Activated naive CD8-positive, alpha-beta T cell treated with anti-CD3 and anti-CD28 coated beads, Interleukin-2, amount 50 U/mL, for 24 hours (primary cell): ENCODE measurements around the gene ASPM.
"Not testable (repeated sequence)": the region's sequence is repeated elsewhere in the genome, so short reads cannot be mapped to it uniquely, and the experiment has no call there.

Experiments
- ATAC-seq: fragments of 150-1000 bp; cut with Tn5 transposase; one replicate; pipeline ENCODE4 v1.10.0; 2021
- DNase-seq: peaks from one replicate; pipeline ENCODE4 v3.0.0; 2021
- H3K27ac Mint-ChIP-seq: one replicate; pipeline ENCODE4 v1.8.0; 2021; ENCODE audit warnings: mild to moderate bottlenecking, mixed read lengths
- H3K27me3 Mint-ChIP-seq: one replicate; pipeline ENCODE4 v1.8.0; 2021; ENCODE audit warnings: mixed read lengths
- H3K36me3 Mint-ChIP-seq: one replicate; pipeline ENCODE4 v1.8.0; 2021; ENCODE audit warnings: low read depth, mixed read lengths
- H3K4me1 Mint-ChIP-seq: one replicate; pipeline ENCODE4 v1.8.0; 2021; ENCODE audit warnings: mixed read lengths
- H3K4me3 Mint-ChIP-seq: one replicate; pipeline ENCODE4 v1.8.0; 2021; ENCODE audit warnings: mild to moderate bottlenecking, moderate library complexity, mixed read lengths
- H3K9me3 Mint-ChIP-seq: one replicate; pipeline ENCODE4 v1.8.0; 2021; ENCODE audit warnings: mixed read lengths

The ASPM gene

GRCh38 chr1:197126691-197127090 lies 19.8 kb downstream of the ASPM start:
- Mint-ChIP-seq H3K36me3 (peaks cover 43% of the 10 kb centered on the region), H3K27ac (no peak overlapping the region), H3K9me3 (no peaks in the 10 kb centered on the region), H3K27me3 (no peaks in the 10 kb centered on the region), H3K4me3 (no peak overlapping the region), H3K4me1 (no peaks in the 10 kb centered on the region)
- ATAC-seq = no peak
- DNase-seq = no peak

GRCh38 chr1:197124376-197124775 lies 22.1 kb downstream of the ASPM start:
- H3K36me3 Mint-ChIP-seq = peaks cover 40% of the 10 kb centered on the region
- H3K27me3 Mint-ChIP-seq = no peaks in the 10 kb centered on the region
- H3K4me1 Mint-ChIP-seq = no peaks in the 10 kb centered on the region
- ATAC-seq (no peak), DNase-seq (no peak)
- no peaks in the 10 kb centered on the region for H3K9me3 Mint-ChIP-seq
- H3K27ac Mint-ChIP-seq = no peak overlapping the region
- H3K4me3 Mint-ChIP-seq = no peak overlapping the region

DNA sequence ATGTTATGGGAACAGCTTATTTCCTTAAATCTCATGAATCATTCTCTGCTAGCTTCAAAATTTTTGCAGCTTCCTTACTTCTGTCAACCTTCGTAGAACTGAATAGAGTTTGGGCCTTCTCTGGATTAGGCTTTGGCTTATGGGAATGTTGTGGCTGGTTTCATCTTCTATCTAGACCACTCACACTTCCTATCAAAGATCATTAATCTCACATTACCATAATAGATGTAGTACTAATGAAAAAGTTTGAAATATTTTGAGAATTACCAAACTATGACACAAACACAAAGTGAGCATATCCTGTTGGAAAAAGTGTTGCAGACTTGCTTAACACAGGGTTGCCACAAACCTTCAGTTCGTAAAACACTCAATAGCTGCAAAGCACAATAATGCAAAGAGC lies 30.3 kb downstream of the ASPM start:
- peaks cover 29% of the 10 kb centered on the region for H3K36me3 Mint-ChIP-seq
- ATAC-seq = no peak
- H3K9me3 Mint-ChIP-seq = no peaks in the 10 kb centered on the region
- H3K27ac Mint-ChIP-seq = no peak overlapping the region
- no peak for DNase-seq
- H3K4me1 Mint-ChIP-seq = no peaks in the 10 kb centered on the region
- no peaks in the 10 kb centered on the region for H3K27me3 Mint-ChIP-seq
- H3K4me3 Mint-ChIP-seq = no peak overlapping the region

DNA sequence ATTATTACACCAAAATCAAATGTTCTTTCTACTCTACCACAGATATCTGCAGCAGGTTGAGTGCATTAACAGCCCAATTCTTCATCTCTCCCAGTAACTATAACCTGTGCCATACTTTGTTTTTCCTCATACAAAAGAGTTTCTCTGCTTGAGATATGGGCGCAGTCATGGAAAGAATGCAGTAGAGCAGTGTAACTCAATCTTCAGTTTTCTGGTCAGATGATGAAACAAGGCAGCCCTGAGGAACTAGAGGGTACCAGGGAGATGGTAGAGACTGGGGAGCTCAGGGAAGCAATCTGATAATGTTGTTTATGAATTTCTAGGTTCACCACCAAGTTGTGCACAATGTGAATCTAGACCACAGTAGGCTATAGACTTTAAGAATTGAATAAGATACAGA lies 39.6 kb downstream of the ASPM start:
- Mint-ChIP-seq H3K27me3 (no peaks in the 10 kb centered on the region), H3K9me3 (peaks cover 4% of the 10 kb centered on the region), H3K27ac (no peak overlapping the region), H3K36me3 (peaks cover 28% of the 10 kb centered on the region), H3K4me1 (peaks cover 4% of the 10 kb centered on the region), H3K4me3 (no peak overlapping the region)
- DNase-seq (no peak), ATAC-seq (no peak)

DNA sequence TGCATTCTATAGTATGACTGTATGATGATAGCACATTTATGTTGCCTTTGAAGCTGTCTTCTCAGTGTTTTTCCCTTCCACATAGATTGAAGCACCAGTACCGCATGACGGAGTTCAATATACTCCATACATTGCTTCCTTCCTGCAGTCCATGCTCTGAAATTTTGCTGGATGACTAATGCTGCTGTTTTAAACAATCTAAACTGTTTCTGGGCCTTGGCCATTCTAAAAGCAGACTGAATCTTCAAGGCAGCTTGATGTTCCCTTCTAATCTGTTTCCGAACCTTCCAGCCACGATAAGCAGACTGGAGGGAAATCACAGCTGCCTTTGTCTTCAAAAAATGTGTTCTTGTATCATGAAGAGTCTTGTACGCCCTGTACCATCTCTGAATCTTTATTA lies 43.2 kb downstream of the ASPM start:
- Mint-ChIP-seq H3K27ac (no peak overlapping the region), H3K4me3 (no peak overlapping the region), H3K27me3 (no peaks in the 10 kb centered on the region), H3K36me3 (peaks cover 20% of the 10 kb centered on the region), H3K4me1 (peaks cover 16% of the 10 kb centered on the region), H3K9me3 (peaks cover 4% of the 10 kb centered on the region)
- DNase-seq = no peak
- no peak for ATAC-seq

DNA sequence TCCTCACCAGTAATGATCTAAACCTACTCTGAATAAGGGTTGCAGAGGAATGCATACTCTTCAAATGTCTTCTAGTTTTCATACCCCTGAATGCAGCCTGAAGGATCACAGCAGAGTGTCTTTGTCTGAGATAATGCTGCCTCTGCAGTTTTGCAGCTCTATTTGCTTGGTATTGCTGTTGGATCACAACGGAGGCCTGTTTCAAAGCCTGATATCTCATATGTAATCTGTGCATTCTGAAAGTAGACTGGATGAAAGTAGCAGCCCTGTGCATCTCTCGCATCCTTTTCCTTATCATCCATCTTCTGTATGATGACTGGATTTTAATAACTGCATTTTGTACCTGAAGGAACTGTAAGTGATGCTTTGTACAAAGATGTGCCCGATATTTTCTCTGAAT lies 44.5 kb downstream of the ASPM start:
- no peak for ATAC-seq
- no peaks in the 10 kb centered on the region for H3K9me3 Mint-ChIP-seq
- H3K4me3 Mint-ChIP-seq = no peak overlapping the region
- no peak overlapping the region for H3K27ac Mint-ChIP-seq
- H3K36me3 Mint-ChIP-seq = peaks cover 13% of the 10 kb centered on the region
- no peak for DNase-seq
- H3K27me3 Mint-ChIP-seq = no peaks in the 10 kb centered on the region
- H3K4me1 Mint-ChIP-seq = peaks cover 16% of the 10 kb centered on the region

GRCh38 chr1:197100677-197101076 lies 45.8 kb downstream of the ASPM start:
- Mint-ChIP-seq H3K36me3 (peaks cover 9% of the 10 kb centered on the region), H3K9me3 (no peaks in the 10 kb centered on the region), H3K27ac (no peak overlapping the region), H3K4me1 (peaks cover 16% of the 10 kb centered on the region), H3K27me3 (no peaks in the 10 kb centered on the region), H3K4me3 (no peak overlapping the region)
- no peak for ATAC-seq
- no peak for DNase-seq

GRCh38 chr1:197099444-197099843 lies 47.0 kb downstream of the ASPM start:
- peaks cover 16% of the 10 kb centered on the region for H3K4me1 Mint-ChIP-seq
- H3K36me3 Mint-ChIP-seq = peaks cover 4% of the 10 kb centered on the region
- no peak for DNase-seq
- H3K27ac Mint-ChIP-seq = no peak overlapping the region
- H3K27me3 Mint-ChIP-seq = no peaks in the 10 kb centered on the region
- H3K4me3 Mint-ChIP-seq = no peak overlapping the region
- H3K9me3 Mint-ChIP-seq = no peaks in the 10 kb centered on the region
- no peak for ATAC-seq

- ATAC-seq, H3K27ac Mint-ChIP-seq: not testable (repeated sequence)
Measured at GRCh38 chr1:197096971-197097370, 49.5 kb downstream of the ASPM start.

DNA sequence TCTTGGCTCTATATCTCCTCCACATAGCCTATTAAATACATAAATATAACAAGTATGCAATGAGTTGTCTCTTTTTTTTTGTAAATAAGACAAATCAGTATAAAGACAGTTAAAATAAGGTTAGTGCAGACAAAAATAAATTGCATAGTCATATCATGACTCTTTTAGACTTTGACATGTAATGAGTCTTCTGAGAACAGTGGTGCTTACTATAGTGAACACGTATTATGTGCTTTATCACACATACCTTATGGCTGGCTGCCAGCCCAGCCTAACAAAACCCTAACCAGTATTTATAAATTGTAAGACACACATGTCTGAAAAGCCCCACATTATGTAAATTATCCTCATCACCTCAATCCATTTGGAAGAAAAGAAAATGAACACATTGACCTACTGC lies 50.3 kb downstream of the ASPM start:
- Mint-ChIP-seq H3K9me3 (no peaks in the 10 kb centered on the region), H3K27me3 (no peaks in the 10 kb centered on the region), H3K27ac (no peak overlapping the region), H3K4me1 (peaks cover 8% of the 10 kb centered on the region), H3K36me3 (peaks cover 9% of the 10 kb centered on the region), H3K4me3 (no peak overlapping the region)
- ATAC-seq (no peak), DNase-seq (no peak)

More at GRCh38 chr1:197096971-197097370, 49.5 kb downstream of the ASPM start:
- peaks cover 13% of the 10 kb centered on the region for H3K4me1 Mint-ChIP-seq
- not testable (repeated sequence) for H3K9me3 Mint-ChIP-seq, H3K27me3 Mint-ChIP-seq, H3K36me3 Mint-ChIP-seq, H3K4me3 Mint-ChIP-seq, DNase-seq

DNA sequence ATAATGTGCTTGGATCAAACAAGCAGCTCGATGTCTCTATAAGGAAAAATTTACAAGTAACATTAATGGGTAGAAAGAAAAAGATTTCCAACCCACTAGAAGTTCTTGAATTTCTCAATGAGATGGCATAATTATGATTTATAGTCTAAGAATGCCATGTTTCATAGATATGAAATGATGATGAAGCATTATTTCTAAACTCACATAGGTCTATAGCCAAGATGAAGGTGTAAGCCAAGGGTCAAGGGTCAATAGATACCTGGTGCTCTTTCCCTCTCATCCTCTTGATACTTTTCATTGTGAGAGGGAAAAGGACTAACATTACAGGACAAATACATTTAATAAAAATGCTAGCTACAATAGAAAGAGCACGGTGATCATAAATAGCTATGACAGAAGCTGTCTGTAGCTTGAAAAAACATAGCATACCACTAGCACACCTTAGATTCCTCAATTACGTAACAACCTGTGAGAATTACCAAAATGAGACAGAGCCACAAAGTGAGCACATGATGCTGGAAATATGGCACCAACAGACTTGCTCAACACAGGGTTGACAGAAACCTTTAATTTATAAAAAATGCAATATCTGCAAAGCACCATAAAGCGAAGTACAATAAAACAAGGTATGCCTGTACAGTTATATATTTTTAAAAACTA lies 53.1 kb downstream of the ASPM start:
- Mint-ChIP-seq H3K36me3 (peaks cover 24% of the 10 kb centered on the region), H3K9me3 (no peaks in the 10 kb centered on the region), H3K27me3 (no peaks in the 10 kb centered on the region), H3K4me1 (no peaks in the 10 kb centered on the region), H3K27ac (no peak overlapping the region), H3K4me3 (no peak overlapping the region)
- DNase-seq (no peak), ATAC-seq (no peak)

GRCh38 chr1:197092491-197093023 lies 53.9 kb downstream of the ASPM start:
- H3K36me3 Mint-ChIP-seq = peaks cover 27% of the 10 kb centered on the region
- no peaks in the 10 kb centered on the region for H3K9me3 Mint-ChIP-seq
- no peaks in the 10 kb centered on the region for H3K4me1 Mint-ChIP-seq
- no peak overlapping the region for H3K4me3 Mint-ChIP-seq
- ATAC-seq (no peak), DNase-seq (no peak)
- H3K27ac Mint-ChIP-seq = no peak overlapping the region
- no peaks in the 10 kb centered on the region for H3K27me3 Mint-ChIP-seq

DNA sequence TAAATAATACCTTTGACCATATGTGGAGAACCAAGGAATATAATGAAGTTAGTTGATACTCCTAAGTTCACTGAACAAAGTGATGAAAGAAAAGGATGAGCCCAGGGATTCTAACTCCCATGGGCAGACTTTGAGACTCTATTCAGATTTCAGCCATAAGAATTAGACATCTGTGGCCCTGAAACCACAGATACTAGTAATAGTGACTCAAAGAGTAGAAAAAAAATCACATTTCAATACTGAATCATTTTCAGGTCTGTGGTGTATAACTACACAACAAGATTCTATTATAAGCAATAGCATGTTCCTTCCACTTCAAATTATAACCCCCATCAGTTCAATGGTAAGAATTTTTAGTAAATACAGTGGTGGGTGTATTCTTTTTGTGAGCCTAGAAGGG lies 63.0 kb downstream of the ASPM start:
- ATAC-seq = no peak
- H3K27ac Mint-ChIP-seq = no peak overlapping the region
- no peak overlapping the region for H3K4me3 Mint-ChIP-seq
- DNase-seq = no peak
- peaks cover 2% of the 10 kb centered on the region for H3K27me3 Mint-ChIP-seq
- H3K9me3 Mint-ChIP-seq = peaks cover 23% of the 10 kb centered on the region
- no peaks in the 10 kb centered on the region for H3K4me1 Mint-ChIP-seq
- peaks cover 52% of the 10 kb centered on the region for H3K36me3 Mint-ChIP-seq

DNA sequence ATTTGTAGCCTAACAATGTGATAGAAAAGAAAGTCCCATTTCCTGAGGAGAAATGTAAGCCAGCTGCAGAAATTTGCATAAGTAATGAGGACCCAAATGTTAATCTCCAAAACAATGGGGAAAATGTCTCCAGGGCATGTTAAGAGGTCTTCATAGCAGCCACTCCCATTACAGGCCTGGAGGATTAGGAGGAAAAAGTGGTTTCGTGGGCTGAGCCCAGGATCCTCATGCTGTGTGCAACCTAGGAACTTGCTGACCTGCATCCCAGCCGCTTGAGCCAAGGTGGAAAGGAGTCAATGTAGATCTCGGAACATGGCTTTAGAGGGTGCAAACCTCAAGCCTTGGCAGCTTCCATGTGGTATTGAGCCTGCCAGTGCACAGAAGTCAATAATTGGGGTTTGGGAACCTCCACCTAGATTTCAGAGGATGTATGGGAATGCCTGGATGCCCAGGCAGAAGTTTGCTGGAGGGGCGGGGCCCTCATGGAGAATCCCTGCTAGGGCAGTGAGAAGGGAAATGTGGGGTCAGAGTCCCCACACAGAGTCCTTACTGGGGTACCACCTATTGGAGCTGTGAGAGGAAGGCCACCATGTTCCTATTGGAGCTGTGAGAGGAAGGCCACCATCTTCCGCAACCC lies 65.2 kb downstream of the ASPM start:
- no peak for DNase-seq
- peaks cover 23% of the 10 kb centered on the region for H3K9me3 Mint-ChIP-seq
- ATAC-seq = no peak
- H3K27me3 Mint-ChIP-seq = peaks cover 2% of the 10 kb centered on the region
- H3K27ac Mint-ChIP-seq = no peak overlapping the region
- no peak overlapping the region for H3K4me3 Mint-ChIP-seq
- H3K4me1 Mint-ChIP-seq = no peaks in the 10 kb centered on the region
- peaks cover 44% of the 10 kb centered on the region for H3K36me3 Mint-ChIP-seq

DNA sequence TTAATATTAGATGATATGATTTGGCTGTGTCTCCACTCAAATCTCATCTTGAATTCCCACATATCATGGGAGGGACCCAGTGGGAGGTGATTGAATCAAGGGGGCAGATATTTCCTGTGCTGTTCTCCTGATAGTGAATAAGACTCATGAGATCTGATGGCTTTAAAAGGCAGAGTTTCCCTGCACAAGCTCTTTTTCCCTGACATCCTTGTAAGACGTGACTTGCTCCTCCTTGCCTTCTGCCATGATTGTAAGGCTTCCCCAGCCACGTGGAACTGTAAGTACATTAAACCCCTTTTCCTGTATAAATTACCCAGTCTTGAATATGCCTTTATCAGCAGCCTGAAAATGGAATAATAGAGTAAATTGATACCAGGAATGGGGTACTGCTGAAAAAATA lies 66.1 kb downstream of the ASPM start:
- peaks cover 23% of the 10 kb centered on the region for H3K9me3 Mint-ChIP-seq
- ATAC-seq (no peak), DNase-seq (no peak)
- H3K36me3 Mint-ChIP-seq = peaks cover 38% of the 10 kb centered on the region
- no peak overlapping the region for H3K27ac Mint-ChIP-seq
- no peak overlapping the region for H3K4me3 Mint-ChIP-seq
- H3K27me3 Mint-ChIP-seq = peaks cover 2% of the 10 kb centered on the region
- H3K4me1 Mint-ChIP-seq = no peaks in the 10 kb centered on the region
